GM19035 (cell line): Measurements from ENCODE around the gene PIGT.

ENCODE experiments used
- ATAC-seq: cut with Tn5 transposase; IDR thresholded peaks from one replicate; pipeline ENCODE4 v1.9.1; 2021; ENCODE audit not compliant: unreplicated experiment

Gene PIGT

DNA sequence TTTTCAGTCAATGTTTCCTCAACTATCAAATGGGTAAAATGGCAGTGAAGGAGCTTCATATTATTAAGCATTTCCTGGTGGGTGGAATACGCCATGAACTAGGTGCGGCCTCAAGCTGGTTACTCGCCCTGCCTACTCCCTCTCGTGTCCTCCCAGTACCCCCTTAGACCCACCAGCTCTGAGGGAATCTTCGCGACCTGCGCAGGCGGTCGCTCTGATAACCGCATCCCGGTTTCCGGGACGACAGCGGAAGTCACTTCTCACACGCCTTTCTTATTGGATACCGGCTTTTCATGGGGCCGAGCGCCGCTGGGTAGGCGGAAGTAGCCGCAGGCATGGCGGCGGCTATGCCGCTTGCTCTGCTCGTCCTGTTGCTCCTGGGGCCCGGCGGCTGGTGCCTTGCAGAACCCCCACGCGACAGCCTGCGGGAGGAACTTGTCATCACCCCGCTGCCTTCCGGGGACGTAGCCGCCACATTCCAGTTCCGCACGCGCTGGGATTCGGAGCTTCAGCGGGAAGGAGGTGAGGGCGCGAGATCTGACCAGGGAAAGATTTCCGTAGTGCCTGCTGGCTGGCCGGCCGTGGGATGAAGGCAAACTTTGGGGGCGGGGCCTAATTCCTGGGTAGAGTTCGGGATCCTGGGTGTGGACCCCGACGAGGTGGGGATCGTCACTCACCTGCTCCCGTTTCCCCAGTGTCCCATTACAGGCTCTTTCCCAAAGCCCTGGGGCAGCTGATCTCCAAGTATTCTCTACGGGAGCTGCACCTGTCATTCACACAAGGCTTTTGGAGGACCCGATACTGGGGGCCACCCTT, at the start of gene PIGT:
Gene PIGT, plus strand, starts transcription at position 320 of the 816 bp plus-strand sequence. Its CDS starts 16 bp downstream, at position 336.
- peak; percentile 73 for ATAC-seq

DNA sequence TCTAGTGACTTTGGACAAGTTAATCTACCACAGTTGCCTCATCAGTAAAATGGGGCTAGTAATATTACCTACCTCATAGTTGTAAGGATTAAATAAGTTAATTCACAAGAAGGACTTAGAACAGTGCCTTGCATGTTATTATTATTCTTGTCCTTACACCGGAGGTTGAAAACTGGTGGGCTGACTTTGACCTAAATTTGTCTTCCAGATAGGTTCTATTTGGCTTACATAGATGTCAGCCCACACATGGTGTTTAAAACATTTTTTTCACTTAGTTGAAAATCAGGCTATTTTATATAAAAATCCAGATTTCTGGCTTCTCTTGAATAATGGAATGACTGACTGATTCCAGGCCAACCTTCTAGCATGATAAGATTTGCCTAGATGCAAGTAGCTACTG, 49.7 kb upstream of the PIGT start:
- ATAC-seq, result no peak

DNA sequence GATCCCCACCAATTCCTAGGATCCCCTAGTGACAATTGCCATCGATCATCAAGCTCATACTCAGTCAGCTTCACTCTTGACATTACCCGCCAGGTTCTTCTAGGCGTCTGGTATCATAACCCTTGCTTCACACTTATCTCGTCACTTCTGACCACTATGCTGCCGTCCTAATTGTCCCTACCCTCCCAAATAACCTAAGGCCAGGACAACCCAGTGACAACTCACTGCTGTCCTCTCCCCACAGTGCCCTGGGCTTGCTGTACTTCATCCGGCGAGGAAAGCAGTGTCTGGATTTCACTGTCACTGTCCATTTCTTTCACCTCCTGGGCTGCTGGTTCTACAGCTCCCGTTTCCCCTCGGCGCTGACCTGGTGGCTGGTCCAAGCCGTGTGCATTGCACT, 49.3 kb upstream of the PIGT start:
- ATAC-seq, result no peak

DNA sequence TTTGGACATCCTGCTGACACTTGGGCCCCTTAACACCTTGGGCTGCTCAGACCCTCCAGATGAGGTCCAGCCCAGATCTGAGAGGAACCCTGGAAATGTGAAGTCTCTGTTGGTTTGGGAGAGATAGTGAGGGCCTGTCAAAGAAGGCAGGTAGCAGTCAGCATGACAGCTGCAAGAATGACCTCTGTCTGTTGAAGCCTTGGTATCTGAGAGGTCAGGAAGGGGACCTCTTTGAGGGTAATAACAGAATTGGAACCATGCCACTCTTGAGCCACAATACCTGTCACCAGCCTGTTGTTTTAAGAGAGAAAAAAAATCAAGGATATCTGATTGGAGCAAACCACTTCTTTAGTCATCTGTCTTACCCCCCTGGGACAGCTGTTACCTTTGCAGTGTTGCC, 48.8 kb upstream of the PIGT start:
- ATAC-seq, result no peak

DNA sequence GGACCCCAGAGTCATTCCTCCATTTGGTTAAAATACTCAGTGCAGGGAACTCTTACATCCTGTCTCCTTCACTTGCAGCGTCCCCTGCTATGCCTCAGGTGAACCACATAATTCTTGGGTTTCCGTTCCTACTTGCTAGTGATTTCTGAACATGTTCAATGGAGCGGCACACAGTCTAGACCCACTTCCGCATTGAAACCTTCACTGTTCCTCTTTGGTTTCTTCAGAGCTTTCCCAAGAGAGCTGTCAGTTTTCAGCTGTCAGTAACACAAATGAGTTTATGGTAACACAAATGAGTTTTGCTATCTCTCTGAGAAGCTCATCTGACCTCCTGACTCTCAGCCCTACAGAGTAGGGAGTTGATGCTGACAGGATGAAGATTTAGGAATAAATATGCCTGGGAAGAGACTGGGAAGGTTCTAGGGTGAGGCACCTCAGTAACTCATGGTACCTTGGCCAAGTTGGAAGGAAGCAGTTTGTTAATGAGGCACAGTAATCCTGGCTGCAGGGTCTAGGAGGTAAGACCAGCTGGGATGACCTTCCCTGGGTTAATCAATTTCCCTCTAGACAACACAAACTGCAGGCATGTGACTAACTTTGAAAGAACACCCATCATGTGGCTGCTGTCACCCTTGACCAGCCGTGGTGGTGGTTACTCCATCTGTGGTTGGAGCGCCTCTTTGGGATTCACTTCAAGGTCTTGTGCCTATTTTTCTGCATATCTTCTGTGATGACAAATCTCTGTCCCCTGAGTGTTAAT, 47.5 kb upstream of the PIGT start:
- peak; percentile 79 for ATAC-seq

DNA sequence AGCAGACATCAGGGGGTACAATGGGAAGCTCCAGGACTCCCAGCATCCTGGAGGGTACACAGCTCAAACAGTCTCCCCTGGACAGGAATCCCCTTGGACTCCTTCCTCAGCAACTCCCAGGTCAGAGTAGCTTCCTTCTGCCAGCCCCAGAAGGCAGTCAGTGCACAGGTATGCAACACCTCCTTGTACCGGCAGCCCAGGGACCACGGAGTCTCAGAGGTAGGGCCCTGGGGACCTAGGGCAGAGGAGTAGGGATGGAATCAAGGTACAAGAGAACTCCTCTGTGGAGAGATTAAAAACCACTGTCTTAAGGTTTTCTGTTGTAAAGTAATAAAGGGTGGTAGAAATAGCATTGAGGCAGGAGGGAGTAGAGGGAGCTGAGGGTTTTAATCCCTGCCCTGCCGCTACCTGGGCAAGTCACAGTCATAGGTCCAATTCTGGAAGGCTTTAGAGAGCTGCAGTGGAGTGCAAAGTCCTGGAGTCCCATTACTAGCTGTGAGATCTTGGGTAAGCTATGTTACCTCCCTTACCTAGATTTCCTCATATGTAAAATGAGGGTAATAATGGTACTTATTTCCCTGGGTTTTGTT, 45.3 kb upstream of the PIGT start:
- ATAC-seq, result no peak

DNA sequence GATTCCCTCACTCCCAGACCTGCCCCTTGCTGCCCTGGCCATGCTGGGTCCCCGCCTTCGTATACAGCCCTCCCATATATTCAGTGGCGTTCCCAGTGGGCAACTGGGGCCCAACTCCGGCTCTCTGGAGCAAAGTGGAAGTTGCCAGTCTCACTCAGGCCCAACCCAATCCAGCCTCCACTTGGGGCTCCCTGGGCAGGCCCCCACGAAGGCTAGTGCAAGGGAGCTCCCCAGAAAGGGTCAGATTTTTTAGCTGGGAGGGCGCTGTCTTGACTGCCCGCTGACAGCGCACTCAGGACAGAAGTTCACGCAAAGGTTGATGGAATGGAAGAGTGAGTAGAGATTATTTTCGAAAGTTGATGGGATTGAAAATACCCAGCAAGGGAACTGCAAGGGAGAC, 43.7 kb upstream of the PIGT start:
- ATAC-seq, result no peak

DNA sequence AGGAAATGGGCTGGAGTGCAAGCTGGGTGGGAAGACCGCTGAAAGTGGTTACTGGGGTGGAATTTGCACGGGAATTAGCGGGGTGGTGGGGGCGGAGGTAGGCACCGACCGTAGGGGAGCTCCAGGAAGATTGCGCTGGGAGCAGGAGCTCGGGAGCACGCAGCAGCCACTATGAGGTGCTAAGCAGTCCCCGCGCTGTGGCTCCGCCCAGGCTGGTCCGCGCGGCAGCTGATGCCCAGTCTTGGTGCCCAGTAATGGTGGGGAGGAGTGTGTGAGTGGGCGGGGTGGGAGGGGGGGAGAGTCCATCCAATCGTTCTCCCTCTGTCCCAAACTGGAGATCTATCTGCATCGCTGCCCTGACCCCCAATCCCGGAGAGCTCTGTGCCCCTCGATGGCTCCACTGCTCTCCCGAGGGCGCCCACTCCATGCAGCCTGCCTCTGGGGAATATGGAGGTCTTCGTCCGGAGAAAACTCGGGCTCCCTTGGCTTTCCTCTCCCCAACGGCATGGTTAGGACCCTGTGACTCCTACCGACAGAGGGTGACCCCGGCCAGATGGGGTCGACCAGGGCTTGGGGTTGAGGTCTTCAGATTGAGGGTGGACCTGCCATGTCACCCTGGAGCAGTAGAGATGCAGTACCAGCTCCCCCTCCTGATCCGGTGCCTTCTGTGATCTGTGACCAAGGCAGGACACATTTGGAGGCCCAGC, 43.1 kb upstream of the PIGT start:
- no peak for ATAC-seq

DNA sequence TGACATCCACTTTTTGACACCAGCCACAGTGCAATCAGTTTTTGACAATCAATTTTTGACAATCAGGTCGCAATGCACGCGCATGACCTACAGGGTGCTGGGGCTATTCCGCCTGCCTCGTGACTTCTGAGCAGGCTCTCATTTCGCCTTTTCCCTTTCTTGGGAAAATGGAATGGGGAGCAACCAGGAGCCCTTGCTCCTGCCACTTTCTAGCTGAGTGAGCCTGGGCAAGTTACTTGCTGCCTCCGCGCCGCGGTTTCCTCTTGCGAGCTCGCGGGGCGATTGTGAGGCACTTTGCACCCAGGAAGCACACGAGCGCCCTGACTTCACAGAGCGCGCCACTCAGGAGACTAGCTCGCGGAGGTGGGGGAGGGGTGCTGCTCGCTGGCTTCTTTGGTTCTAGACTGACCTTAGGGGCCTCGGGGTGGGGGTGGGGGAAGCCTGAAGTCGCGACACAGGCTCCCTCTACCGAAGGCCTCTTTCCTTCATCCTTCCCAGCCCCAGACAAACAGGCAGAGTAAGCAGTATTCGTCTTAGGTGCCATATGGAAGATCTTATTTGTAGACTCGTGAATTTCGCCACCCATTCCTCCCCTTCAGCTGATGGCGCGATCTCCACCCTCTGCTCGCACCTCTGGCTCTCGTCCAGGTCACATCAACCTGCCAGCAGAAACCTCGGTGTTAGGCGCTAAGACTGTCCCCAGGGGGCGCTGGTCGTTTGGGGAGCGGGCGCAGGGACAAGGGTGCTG, 42.4 kb upstream of the PIGT start:
- ATAC-seq, result peak; percentile 89

DNA sequence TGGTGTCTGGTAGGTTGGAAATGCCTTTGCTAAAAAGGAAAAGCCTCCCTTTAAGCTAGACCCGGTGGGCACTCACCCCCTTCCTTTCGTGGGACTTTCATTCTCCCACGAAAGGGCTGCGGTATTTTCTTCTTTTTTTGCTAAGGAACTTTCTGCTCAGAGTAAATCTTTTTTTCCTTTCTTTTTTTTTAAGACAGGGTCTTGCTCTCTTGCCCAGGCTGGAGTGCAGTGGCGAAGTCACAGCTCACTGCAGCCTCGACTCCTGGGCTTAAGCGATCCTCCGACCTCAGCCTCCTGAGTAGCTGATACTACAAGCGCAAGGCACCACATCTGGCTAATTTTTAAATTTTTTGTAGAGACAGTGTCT, 41.9 kb upstream of the PIGT start:
- ATAC-seq, result no peak

DNA sequence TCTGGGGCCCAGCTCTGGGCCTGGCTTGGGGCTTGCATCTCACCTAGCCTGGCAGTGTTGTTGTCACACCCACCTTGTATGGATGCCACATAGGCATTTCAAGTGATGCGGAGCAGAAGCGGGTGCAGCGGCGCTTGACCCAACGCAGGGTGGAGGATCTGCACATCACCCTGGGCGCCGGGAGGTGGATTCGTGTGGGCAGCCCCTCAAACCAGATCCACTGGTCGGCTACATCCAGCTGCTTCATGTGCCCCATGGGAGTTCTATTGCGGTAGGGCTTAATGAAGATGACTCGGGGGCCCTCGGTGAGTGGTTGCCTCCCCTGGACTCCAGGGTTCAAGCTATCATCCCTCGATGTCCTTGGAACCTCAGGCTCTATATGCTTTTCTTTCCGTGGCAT, 41.0 kb upstream of the PIGT start:
- no peak for ATAC-seq

DNA sequence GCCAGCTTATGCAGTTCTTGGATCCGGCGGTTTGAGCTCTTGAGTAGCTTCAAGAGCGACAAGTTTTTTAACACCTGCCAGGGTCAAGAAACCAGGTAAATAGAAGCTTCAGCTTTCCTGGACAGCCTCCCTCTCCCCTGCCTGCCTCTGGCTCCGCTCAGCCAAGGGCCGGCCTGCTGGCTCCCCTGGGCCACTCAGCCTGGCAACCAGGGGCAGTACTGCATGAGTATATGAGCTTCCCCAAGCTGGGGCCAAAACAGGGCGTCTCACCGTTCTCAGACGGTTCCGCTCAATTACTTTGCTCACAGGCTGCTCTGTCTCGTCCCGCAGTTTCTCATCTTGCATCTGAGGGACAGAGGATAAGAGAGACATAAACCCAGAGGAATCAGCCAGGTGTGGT, 38.7 kb upstream of the PIGT start:
- no peak for ATAC-seq

DNA sequence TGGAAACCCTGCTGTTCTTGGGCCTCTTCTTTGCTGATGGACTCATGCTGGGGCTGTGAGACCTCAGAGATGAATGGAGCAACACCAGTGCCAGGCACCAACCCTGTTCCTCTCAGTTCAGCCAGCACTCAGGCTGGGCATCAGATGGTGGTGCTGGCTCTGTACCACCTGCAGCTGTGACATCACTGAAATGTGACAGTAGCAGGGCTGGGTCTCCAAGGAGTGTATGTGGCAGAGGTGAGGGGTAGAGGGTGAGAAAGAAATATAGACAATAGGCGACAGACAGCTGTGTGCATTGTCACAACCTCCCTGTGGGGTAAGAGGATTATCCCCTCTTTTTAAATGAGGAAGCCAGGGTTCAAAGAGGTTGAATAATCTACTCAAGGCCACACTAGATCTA, 37.8 kb upstream of the PIGT start, which contains the start of gene TP53TG5:
Gene TP53TG5, minus strand, starts transcription at position 135 of the 400 bp plus-strand sequence. Its CDS starts 89 bp downstream, at position 46.
- no peak for ATAC-seq

DNA sequence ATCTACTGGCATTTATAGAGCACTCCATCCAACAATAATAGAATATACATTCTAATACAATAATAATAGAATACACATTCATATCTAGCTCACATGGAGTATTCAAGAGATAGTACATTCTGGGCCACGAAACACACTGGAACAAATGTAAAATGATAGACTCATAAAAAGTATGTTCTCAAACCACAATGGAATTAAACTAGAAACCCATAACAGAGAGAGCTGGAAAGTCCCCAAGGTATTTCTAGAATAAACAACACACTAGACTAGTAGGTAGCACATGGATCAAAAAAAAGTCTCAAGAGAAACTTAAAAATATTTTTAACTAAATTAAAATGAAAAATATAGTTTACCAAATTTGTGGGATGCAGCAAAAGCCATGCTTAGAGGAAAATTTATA, 28.7 kb upstream of the PIGT start:
- ATAC-seq, result no peak

DNA sequence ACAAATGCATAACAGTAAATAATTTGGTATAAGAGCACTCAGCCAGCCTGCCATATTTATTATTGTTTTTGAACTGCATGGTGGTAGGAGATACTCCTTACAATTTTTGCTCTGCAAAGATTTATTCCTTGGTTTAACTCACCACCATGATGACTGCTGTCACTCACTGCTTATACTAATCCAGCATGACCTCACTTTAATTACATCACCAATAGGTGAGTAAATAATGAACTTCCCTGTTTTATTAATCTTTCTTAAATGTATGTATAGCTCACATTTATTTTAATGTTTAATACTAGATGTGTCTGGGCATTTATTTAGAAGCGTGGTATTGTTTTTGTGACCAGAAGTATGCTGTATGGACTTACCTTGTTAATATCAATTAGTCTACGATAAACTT, 25.0 kb upstream of the PIGT start:
- no peak for ATAC-seq

DNA sequence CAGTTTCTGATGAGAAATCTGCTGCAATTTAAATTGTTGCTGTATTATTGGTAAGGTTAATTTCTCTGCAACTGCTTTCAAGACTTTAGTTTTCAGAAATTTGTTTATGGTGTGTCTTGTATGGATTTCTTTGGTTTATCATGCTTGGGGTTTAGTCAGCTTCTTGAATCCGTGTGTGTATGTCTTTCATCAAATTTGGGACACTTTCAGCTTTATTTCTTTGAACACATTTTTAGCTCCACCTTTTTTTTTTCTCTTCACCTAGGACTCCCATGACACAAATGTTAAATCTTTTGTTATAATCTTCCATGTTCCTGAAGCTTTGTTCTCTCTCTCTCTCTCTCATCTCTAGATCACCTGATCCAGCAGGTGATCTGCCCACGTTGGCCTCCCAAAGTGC, 24.4 kb upstream of the PIGT start:
- ATAC-seq, result no peak

DNA sequence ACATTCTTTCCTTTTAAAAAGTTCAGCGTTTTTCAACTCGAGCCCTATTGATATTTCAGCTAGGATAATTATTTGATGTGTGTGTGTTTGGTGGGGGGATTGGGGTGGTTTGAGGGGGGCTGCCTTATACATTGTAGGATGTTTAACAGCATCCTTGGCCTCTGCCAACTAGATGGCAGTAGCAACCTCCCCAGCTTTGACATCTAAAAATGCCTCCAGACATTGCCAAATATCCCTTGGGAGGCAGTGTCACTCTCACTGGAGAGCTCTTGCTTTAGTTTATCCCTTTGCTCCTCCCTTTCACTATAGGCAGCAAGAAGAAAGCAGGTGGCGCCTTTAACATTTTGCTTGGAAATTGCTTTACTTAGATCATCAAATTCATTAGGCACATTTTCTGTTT, 23.2 kb upstream of the PIGT start:
- ATAC-seq, result no peak

DNA sequence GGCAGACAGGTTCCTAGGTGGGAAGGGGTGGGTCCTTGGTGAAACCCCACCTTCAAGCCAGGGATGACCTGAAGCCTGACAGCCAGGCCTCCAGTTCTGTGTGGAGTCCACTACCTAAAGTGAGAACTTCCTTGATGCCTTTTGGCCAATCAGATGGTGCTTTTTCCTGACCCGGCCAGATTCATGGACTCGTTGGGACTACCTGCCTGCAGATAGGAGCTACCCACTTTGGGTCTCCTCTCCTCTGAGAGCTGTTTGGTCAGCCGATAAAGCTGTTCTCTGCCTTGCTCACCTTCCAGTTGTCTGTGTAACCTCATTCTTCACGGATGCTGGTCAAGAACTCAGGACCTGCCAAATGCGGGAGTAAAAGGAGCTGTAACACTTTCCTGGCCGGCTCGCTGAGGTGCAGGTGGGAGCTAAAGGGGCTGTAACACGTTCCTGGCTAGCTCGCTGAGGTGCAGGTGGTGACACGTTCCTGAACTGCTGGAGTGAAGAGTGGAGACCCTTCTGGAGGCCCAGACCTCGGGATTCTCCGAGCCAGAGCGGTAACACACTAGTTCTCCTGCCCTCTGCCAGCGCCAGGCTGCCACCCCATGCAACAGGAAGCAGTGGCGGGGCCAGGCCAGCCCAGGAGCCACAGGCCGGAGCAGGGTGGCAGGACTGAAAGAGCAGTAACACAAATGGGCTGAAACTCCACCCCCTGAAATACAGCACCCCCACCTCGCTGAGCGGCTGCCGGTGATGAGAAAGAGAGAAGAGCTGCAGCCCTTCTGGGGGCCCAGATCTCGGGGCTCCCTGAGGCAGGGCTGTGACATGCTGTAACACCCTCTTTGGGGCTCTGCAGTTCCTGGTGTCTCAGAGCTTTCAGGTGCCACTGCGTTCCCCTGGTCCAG, 21.5 kb upstream of the PIGT start:
- ATAC-seq, result no peak

DNA sequence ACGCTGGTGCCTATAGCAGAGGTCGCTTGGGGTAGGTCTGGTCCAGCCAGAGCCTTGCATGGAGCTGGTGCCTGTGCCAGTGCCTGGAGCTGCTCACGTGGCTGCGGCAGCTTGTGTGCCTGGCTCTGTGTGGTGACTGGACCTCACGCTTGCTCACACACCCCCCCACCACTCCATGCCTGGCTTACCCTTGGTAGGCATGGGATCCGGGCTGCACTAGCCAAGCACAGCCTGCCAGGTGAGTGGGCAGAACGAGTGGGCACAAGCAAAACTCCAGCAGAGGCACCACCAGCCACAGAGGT, 20.9 kb upstream of the PIGT start:
- no peak for ATAC-seq

DNA sequence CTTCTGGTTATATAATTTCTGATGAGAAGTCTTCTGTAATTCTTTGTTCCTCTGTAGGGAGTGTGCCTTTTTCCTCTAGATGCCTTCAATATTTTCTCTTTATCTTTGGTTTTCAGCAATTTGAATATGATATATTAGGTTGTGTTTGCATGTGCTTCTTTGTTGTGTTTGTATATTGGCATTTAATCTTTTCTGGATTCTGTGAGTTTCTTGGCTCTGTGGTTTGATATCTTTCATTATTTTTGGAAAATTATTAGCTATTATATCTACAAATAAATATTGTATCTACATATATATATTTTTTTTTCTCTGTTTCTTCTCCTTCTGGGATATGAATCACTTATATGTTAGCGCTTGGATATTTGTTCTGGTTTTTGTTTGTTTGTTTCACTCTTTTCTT, 16.9 kb upstream of the PIGT start:
- no peak for ATAC-seq
